ENCODE results near the gene AKR1A1. TPM values are rescaled to one million over a fixed set of nuclear protein-coding genes. Genes with fewer than 3 reads are reported as not detected.
A peak's percentile ranks its signal among the peaks of the same experiment; 100 is the strongest.
"Not testable (repeated sequence)": the region's sequence is repeated elsewhere in the genome, so short reads cannot be mapped to it uniquely, and the experiment has no call there.

Gene AKR1A1
- total RNA-seq, 2 experiments from 2014 or later: 150 to 152 TPM

DNA sequence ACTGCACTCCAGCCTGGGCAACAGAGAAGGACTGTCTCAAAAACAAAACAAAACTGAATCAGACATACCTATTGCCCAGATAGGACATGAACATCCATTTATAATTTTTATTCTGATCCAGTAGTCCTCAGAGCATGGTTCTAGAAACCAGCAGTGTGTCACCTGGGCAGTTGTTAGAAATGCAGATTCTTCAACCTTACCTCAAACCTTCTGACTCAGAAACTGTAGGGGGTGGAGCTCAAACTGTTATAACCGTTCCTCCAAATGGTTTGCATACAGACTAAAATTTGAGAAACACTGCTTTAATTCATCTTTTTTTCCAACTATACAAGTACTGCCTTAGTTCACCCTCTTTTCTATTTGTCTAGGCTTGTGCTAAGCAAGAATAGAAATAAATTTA lies 39.2 kb downstream of the AKR1A1 start:
- H3K9me3 Mint-ChIP-seq (ENCODE audit: insufficient read depth): no peaks in the 10 kb centered on the region
- no peak overlapping the region for H3K27ac Mint-ChIP-seq
- CTCF ChIA-PET: interaction anchor here (0.9 to 1.4 kb wide), 3 partner anchors 20 to 77 kb away, joined by 3 to 4 read pairs (median 3); no protein-coding TSS in a partner anchor

DNA sequence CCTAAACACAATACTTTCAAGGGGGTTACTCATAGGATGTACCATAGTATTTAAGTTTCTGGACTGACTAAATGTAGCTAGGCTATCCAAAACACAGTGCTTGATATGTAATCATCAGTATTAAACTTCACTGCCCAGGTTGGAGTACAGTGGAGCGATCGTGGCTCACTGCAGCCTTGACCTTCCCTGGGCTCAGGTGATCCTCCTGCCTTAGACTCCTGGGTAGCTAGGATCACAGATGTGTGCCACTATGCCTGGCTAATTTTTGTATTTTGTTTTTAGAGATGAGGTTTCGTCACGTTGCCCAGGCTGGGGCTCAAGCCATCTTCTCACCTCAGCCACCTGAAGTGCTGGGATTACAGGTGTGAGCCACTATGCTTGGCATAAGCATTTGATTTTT lies 43.8 kb downstream of the AKR1A1 start:
- ChIA-PET CTCF (no interaction called here), POLR2A (interaction anchor here (0.6 kb wide), 1 partner anchor 90 kb away, joined by 5 read pairs; no protein-coding TSS in a partner anchor)
- H3K27me3 Mint-ChIP-seq (ENCODE audit: low read depth): no peaks in the 10 kb centered on the region
- H3K4me1 Mint-ChIP-seq (ENCODE audit: low read depth): peaks cover 15% of the 10 kb centered on the region
- DNase-seq (no peak), ATAC-seq (no peak)
- no peaks in the 10 kb centered on the region for H3K9me3 Mint-ChIP-seq (ENCODE audit: insufficient read depth)
- no peak overlapping the region for H3K4me3 Mint-ChIP-seq
- peak overlapping the region; percentile 25 for H3K27ac Mint-ChIP-seq
- H3K36me3 Mint-ChIP-seq (ENCODE audit: low read depth): peaks cover 51% of the 10 kb centered on the region

More for the DNA sequence above, 39.2 kb downstream of the AKR1A1 start:
- ATAC-seq: no peak
- POLR2A ChIA-PET: interaction anchor here (0.7 to 1.3 kb wide), 2 partner anchors 39 to 74 kb away, joined by 3 read pairs; no protein-coding TSS in a partner anchor
- no peak for DNase-seq
- H3K4me1 Mint-ChIP-seq (ENCODE audit: low read depth): peaks cover 35% of the 10 kb centered on the region
- no peaks in the 10 kb centered on the region for H3K27me3 Mint-ChIP-seq (ENCODE audit: low read depth)
- peaks cover 44% of the 10 kb centered on the region for H3K36me3 Mint-ChIP-seq (ENCODE audit: low read depth)
- H3K4me3 Mint-ChIP-seq: no peak overlapping the region

DNA sequence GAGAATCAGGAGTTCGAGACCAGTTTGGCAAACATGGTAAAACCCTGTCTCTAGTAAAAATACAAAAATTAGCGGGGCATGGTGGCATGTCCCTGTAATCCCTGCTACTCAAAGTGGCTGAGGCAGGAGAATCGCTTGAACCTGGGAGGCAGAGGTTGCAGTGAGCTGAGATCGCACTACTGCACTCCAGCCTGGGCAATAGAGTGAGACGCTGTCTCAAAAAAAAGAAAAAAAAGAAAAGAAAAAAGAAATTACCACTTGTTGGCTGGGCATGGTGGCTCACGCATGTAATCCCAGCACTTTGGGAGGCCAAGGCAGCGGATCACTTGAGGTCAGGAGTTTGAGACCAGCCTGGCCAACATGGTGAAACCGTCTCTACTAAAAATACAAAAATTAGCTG lies 46.1 kb downstream of the AKR1A1 start:
- ATAC-seq; H3K9me3 Mint-ChIP-seq (ENCODE audit: insufficient read depth): not testable (repeated sequence)

GRCh38 chr1:45604239-45604638 lies 53.6 kb downstream of the AKR1A1 start:
- ATAC-seq (no peak), DNase-seq (no peak)
- Mint-ChIP-seq H3K9me3 (ENCODE audit: insufficient read depth) (no peaks in the 10 kb centered on the region), H3K4me1 (ENCODE audit: low read depth) (peaks cover 53% of the 10 kb centered on the region), H3K4me3 (no peak overlapping the region), H3K27ac (peak overlapping the region; percentile 48), H3K36me3 (ENCODE audit: low read depth) (peaks cover 70% of the 10 kb centered on the region), H3K27me3 (ENCODE audit: low read depth) (no peaks in the 10 kb centered on the region)
- CTCF ChIA-PET: no interaction called here
- POLR2A ChIA-PET: interaction anchor here (0.7 kb wide), 1 partner anchor 145 kb away, joined by 3 read pairs; no protein-coding TSS in a partner anchor

More for the DNA sequence above, 46.1 kb downstream of the AKR1A1 start:
- H3K27me3 Mint-ChIP-seq (ENCODE audit: low read depth); H3K27ac Mint-ChIP-seq; H3K4me3 Mint-ChIP-seq; DNase-seq; CTCF ChIA-PET; POLR2A ChIA-PET: not testable (repeated sequence)
- peaks cover 30% of the 10 kb centered on the region for H3K4me1 Mint-ChIP-seq (ENCODE audit: low read depth)
- H3K36me3 Mint-ChIP-seq (ENCODE audit: low read depth): peaks cover 58% of the 10 kb centered on the region

GRCh38 chr1:45607404-45608074 lies 56.9 kb downstream of the AKR1A1 start:
- Mint-ChIP-seq H3K27me3 (ENCODE audit: low read depth) (no peaks in the 10 kb centered on the region), H3K9me3 (ENCODE audit: insufficient read depth) (no peaks in the 10 kb centered on the region), H3K4me1 (ENCODE audit: low read depth) (peaks cover 30% of the 10 kb centered on the region), H3K27ac (peak overlapping the region; percentile 83), H3K36me3 (ENCODE audit: low read depth) (peaks cover 68% of the 10 kb centered on the region), H3K4me3 (no peak overlapping the region)
- no peak for ATAC-seq
- CTCF ChIA-PET: no interaction called here
- DNase-seq: no peak
- POLR2A ChIA-PET: no interaction called here

DNA sequence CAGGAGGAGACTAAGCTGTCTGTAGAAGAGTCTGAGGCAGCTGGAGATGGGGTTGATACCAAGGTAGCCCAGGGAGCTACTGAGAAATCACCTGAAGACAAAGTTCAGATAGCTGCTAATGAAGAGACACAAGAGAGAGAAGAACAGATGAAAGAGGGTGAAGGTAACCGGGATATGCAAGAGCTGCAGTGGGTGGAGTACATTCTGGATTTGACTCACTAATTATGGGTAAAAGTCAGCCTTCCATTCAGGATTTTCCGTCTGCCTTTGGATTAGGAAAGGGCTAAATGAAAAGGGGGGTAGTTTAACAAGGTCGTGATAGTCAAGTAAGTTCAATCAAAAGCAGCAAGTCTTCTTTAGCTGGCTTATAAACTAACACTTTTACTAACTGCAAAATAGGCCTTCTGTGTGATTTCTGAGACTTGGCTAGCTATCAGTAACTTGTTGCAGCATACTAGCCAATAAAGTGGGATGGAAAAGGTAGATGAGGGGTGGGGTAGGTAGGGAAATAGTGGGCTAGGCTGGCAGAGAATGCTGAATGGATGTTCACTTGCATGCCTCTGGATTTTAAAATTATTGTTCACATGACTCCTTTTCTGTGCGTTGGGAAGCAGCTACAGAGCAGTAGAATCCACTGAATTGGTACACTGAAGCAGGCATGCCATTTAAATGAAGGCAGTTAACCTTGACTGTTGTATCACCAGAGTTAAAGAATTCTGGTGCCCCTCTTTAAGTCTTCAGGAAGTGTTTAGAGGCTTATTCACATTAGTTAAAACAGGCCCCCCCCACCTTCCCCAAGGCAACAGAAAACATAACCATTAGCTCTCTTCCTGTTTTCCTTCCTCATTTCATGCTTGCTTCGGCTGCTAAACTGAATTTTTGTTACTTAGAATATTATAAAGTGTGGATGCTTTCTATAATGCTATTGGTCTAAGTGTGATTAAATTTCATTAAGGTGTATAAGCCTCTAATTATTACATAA lies 57.8 kb downstream of the AKR1A1 start:
- no peak for ATAC-seq
- H3K27ac Mint-ChIP-seq: peak overlapping the region; percentile 74

DNA sequence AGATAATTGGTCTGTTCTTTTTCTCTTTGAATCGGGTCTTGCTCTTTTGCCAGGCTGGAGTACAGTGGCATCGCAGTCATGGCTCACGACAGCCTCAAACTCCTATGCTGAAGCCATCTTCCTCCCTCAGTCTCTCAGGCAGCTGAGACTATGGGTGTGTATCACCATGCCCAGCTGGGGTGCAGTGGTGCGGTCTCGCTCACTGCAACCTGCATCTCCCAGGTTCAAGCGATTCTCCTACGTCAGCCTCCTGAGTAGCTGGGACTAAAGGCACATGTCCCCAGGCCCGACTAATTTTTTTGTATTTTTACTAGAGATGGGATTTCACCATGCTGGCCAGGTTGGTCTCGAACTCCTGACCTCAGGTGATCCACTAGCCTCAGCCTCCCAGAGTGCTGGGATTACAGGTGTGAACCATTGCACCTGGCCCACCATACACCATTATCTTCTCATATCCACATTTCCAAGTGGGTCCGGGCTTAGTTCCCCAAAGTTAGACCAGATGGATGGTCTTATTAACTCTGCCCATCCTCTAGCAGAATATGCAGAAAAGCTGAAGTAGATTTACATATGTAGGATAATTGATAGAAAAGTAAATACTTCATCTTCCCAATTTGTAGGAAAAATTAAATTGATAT lies 60.1 kb downstream of the AKR1A1 start:
- H3K27me3 Mint-ChIP-seq (ENCODE audit: low read depth): no peaks in the 10 kb centered on the region
- no peaks in the 10 kb centered on the region for H3K9me3 Mint-ChIP-seq (ENCODE audit: insufficient read depth)
- H3K27ac Mint-ChIP-seq: no peak overlapping the region
- H3K36me3 Mint-ChIP-seq (ENCODE audit: low read depth): peaks cover 76% of the 10 kb centered on the region
- DNase-seq: no peak
- no peak for ATAC-seq
- POLR2A ChIA-PET: no interaction called here
- CTCF ChIA-PET: no interaction called here
- no peak overlapping the region for H3K4me3 Mint-ChIP-seq
- H3K4me1 Mint-ChIP-seq (ENCODE audit: low read depth): peaks cover 26% of the 10 kb centered on the region

More for the DNA sequence above, 57.8 kb downstream of the AKR1A1 start:
- POLR2A ChIA-PET: interaction anchor here (0.5 kb wide), 1 partner anchor 710 kb away, joined by 3 read pairs; no protein-coding TSS in a partner anchor
- Mint-ChIP-seq H3K9me3 (ENCODE audit: insufficient read depth) (no peaks in the 10 kb centered on the region), H3K4me3 (no peak overlapping the region), H3K27me3 (ENCODE audit: low read depth) (no peaks in the 10 kb centered on the region), H3K4me1 (ENCODE audit: low read depth) (peaks cover 30% of the 10 kb centered on the region), H3K36me3 (ENCODE audit: low read depth) (peaks cover 68% of the 10 kb centered on the region)
- DNase-seq: no peak
- CTCF ChIA-PET: no interaction called here

GRCh38 chr1:45612941-45613579 lies 62.4 kb downstream of the AKR1A1 start:
- CTCF ChIA-PET: interaction anchor here (0.8 kb wide), 1 partner anchor 423 kb away, joined by 3 read pairs; no protein-coding TSS in a partner anchor
- no peak overlapping the region for H3K4me3 Mint-ChIP-seq
- peaks cover 75% of the 10 kb centered on the region for H3K36me3 Mint-ChIP-seq (ENCODE audit: low read depth)
- DNase-seq (no peak), ATAC-seq (peak; percentile 20)
- H3K27me3 Mint-ChIP-seq (ENCODE audit: low read depth): no peaks in the 10 kb centered on the region
- peaks cover 5% of the 10 kb centered on the region for H3K4me1 Mint-ChIP-seq (ENCODE audit: low read depth)
- H3K27ac Mint-ChIP-seq: no peak overlapping the region
- H3K9me3 Mint-ChIP-seq (ENCODE audit: insufficient read depth): no peaks in the 10 kb centered on the region
- POLR2A ChIA-PET: no interaction called here

- no peak overlapping the region for H3K27ac Mint-ChIP-seq
- no peak overlapping the region for H3K4me3 Mint-ChIP-seq
- DNase-seq: no peak
- no peaks in the 10 kb centered on the region for H3K4me1 Mint-ChIP-seq (ENCODE audit: low read depth)
- ATAC-seq: no peak
- H3K27me3 Mint-ChIP-seq (ENCODE audit: low read depth): no peaks in the 10 kb centered on the region
- ChIA-PET CTCF (interaction anchor here (1.1 kb wide), 1 partner anchor 29 kb away, joined by 3 read pairs; no protein-coding TSS in a partner anchor), POLR2A (no interaction called here)
- H3K36me3 Mint-ChIP-seq (ENCODE audit: low read depth): peaks cover 59% of the 10 kb centered on the region
- no peaks in the 10 kb centered on the region for H3K9me3 Mint-ChIP-seq (ENCODE audit: insufficient read depth)
Observed at GRCh38 chr1:45615885-45616284, 65.3 kb downstream of the AKR1A1 start.

- peaks cover 53% of the 10 kb centered on the region for H3K36me3 Mint-ChIP-seq (ENCODE audit: low read depth)
- CTCF ChIA-PET: no interaction called here
- H3K4me3 Mint-ChIP-seq: no peak overlapping the region
- no peak overlapping the region for H3K27ac Mint-ChIP-seq
- DNase-seq: no peak
- no peaks in the 10 kb centered on the region for H3K27me3 Mint-ChIP-seq (ENCODE audit: low read depth)
- POLR2A ChIA-PET: no interaction called here
- H3K9me3 Mint-ChIP-seq (ENCODE audit: insufficient read depth): no peaks in the 10 kb centered on the region
- ATAC-seq: no peak
- H3K4me1 Mint-ChIP-seq (ENCODE audit: low read depth): no peaks in the 10 kb centered on the region
Observed at GRCh38 chr1:45617618-45618017, 67.0 kb downstream of the AKR1A1 start.

DNA sequence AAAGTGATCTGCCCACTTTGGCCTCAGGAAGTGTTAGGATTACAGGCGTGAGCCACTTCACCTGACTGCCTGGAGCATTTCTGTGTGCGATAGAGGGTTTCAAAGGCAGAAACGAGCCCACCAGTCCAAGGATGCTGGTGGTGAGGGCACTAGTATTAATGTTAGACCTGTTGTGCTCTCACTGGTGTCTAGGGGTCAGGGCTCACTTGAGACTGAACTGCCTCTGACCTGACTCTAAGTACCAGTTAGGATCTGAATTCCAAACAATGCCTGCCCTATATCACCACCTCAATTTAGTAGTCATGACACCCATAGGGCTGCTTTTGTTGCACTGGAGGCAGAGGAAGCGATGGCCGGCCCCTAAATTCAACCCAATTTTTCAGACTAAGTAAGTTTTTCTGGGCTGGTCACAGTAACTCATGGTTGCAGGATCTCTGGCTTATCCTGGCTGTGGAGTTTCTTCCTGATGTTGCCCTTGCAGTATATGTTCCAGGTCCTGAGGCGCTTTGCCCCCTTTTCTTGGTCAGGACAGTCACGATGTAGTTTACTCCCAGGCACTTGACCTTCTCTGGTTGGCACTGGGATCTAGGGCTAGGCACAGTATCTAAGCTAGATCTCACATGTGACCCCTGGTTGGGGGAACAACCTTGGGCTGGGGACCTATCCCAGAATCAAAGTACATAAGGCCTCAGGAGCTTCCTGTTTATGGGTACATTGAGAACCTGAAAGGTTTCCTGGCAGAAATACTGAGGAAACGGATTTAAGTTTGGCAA lies 68.7 kb downstream of the AKR1A1 start:
- H3K36me3 Mint-ChIP-seq (ENCODE audit: low read depth): peaks cover 47% of the 10 kb centered on the region
- H3K27me3 Mint-ChIP-seq (ENCODE audit: low read depth): no peaks in the 10 kb centered on the region
- H3K27ac Mint-ChIP-seq: no peak overlapping the region
- ChIA-PET CTCF (interaction anchor here (1.2 kb wide), 1 partner anchor 10 kb away, joined by 4 read pairs; no protein-coding TSS in a partner anchor), POLR2A (no interaction called here)
- no peak overlapping the region for H3K4me3 Mint-ChIP-seq
- no peaks in the 10 kb centered on the region for H3K9me3 Mint-ChIP-seq (ENCODE audit: insufficient read depth)
- H3K4me1 Mint-ChIP-seq (ENCODE audit: low read depth): no peaks in the 10 kb centered on the region
- no peak for DNase-seq
- no peak for ATAC-seq
